Hematopoietic multipotent progenitor cell treated with erythropoietin and hydrocortisone succinate and interleukin-3 and kit ligand, for 8 days (in vitro differentiated cells): ENCODE data around the gene LTF.
"Not testable (repeated sequence)": the region's sequence is repeated elsewhere in the genome, so short reads cannot be mapped to it uniquely, and the experiment has no call there.

Experiments used
- DNase-seq: peaks from one replicate; pipeline ENCODE4 v3.0.0-alpha.2; 2015

LTF gene

DNA sequence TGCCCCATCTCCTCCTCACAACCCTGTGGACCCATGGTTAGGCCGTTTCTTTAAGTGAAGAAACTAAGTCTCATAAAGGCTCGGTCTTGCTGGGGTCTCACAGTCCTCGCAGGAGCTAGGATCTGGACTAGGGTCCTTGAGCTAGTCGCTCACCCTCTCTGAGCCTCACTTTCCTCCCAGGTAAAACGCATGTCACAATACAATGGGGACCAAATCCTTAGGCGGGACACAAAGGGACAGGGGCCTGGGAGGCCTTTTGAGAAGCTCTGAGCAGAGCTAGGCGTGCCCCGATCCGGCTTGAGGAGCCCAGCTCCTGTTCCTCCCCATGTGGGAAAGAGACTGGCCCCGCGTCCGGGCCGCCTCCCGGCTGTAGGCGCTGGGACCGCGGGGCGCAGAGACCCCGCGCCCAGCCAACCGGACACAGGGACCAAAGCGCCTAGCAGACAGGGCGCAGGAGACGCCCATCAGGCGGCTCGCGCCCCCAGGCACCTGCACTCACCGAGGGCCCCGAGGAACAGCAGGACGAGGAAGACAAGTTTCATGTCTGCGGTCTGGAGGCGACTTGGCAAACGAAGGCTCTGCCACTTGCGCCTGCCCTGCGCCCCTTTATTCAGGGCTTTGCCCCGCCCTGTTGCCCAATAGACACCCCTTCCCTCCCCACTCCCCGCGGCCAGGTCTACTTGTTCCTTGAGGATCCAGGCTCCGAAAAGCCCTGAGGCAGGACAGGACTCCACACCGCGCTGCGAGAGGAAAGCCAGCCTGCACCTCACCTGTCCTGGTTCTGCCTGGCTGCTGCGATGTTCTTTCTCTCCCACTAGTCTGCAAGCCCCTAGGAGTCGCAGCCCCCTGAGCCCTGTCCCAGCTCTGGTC is at the start of gene LTF:
Gene LTF (minus strand): TSS at position 580 of the 870 bp plus-strand sequence. CDS start 38 bp downstream, at position 542.
- DNase-seq = no peak

DNA sequence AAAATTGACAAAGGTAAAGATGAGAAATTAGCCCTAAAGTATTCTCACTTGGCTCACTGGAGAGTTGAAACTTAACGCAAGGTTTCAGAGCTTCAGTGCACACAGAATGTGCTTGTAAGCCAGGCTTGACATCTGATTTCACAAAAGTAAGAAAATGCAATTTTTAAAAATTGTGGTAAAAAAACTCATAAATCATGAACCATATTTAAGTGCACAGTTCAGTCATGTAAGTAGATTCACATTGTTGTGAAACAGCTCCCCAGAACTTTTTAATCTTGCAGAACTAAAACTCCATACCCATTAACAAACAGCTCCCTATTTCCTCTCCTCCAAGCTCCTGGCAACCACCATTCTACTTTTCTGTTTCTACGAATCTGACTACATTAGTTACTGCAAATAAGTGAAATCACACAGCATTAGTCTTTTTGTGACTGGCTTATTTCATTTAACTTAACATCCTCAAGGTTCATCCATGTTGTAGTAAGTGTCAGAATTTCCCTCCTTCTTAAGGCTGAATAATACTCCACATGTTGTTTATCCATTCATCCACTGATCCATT is 47.6 kb upstream of the LTF start:
- DNase-seq = no peak

DNA sequence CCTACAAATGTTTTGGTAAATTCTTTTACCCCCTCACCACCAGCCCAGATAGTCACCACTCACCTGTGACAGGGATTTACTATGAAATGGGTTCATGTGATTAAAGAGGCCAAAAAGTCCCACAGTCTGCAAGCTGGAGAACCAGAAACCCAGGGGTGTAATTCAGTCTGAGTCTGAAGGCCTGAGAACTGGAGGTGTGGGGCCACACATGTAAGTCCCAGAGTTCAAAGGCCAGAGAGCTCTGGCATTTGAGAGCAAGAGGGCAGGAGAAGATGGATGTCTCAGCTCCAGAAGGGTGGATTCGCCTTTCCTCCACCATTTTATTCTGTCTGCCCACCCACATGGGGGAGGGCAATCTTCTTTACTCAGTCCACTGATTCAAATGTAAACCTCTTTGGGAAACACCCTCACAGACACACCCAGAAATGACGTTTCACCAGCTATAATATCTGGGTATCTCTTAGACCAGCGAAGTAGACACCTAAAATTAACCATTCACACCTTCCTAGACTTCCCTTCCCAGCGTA is 45.0 kb upstream of the LTF start:
- DNase-seq = peak; percentile 49

DNA sequence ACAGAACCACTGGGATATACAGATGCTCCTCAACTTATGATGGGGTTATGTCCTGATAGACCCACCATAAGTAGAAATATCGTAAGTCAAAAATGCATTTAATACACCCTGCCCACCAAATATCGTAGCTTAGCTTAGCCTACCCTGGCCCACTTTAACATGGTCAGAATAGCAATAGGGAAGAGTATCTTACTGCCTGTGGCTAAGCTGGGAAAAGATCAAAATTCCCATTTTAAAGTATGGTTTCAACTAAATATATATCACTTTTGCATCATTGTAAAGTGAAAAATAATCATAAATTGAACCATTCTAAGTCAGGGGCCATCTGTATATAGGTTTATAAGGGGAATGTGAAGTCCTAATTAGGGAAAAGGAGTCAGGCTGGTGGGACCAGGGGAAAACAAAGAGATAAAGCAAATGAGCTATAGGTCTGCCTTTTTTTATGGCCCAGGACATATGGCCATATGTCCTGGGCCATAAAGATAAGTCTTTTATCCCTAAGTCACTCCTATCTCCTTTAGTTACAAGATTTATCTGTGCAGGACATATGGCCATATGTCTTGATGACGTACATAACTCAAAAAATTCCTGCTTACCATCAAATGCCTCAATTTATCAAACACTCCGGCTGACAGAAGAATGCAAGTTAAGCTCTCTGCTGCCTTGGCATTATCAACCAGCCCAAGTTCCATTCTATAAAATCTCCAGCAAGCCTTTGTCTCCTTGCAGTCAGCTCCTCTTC is 44.3 kb upstream of the LTF start:
- peak; percentile 92 for DNase-seq

DNA sequence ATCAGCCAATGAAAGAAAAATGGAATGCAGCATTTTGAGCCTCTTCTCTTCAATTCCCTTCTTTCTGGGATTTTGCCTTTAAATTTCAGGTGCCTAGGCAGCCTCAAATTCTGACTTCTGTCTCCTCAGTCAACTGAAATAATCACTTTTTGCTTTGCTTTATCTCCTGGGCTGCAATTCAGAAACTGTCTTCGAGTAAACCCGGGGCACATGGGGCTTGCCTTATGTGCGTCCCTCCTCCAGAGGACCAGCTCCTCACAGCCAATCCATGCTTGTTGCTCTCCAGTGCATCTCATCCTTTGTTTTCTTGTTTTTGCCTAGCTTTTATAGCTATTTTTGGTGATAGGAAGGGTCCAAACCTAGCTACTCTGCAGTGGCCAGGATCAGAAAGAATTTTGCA is 41.8 kb upstream of the LTF start:
- no peak for DNase-seq

DNA sequence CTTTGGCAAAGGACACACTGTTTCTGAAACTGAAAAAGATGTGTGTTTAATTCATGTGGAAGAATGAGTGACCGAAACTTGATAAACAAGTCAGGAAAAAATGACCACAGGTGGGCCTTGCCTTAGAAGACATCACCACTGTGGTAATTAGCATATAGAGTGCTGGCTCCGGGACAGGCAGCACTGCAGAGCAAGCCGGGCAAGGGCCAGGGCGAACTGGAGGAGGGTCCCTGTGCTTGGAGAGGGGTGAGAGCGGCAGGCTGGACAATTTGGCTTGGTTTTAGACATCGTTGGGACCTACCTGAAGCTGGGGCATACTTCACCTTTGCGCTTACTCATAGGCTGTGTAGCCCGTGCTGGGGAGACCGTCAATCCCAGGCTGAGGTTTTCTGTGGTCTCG is 41.2 kb upstream of the LTF start:
- no peak for DNase-seq

DNA sequence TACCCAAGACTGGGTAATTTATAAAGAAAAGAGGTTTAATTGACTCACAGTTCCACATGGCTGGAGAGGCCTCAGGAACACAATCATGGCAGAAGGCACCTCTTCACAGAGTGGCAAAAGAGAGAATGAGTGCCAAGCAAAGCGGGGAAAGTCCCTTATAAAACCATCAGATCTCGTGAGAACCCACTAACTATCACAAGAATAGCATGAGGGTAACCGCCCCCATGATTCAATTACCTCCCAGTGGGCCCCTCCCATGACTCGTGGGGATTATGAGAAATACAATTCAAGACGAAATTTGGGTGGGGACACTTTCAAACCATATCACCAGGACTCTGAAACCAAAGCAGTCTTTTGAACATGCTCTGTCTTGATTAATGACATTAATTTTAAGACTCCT is 40.1 kb upstream of the LTF start:
- DNase-seq = peak; percentile 81

DNA sequence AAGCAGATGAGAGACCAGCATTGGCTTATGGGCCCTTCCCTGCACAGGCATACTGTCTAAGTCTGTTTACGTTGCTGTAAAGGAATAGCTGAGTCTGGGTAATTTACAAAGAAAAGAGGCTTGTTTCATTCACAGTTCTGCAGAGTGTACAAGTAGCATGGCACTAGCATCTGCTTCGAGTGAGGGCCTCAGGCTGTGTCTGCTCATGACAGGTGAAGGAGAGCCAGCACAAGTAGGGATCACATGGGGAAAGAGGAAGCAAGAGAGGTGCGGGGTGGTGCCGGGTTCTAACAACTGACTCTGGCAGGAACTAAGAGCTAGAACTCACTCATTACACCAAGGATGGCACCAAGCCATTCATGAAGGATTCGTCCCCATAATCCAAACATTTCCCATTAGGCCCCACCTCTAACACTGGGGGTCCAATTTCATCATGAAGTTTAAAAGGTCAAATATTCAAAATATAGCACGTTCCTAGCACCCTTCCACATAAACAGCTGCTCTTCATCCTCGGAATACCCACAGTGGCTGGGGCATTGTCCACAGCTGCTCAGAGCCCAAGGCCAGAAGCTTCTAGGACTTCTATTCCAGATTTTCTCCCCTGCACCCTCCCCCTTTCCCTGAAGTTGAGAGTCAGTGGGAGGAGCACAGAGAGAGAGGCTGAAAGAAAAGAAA is 38.6 kb upstream of the LTF start:
- DNase-seq = no peak

DNA sequence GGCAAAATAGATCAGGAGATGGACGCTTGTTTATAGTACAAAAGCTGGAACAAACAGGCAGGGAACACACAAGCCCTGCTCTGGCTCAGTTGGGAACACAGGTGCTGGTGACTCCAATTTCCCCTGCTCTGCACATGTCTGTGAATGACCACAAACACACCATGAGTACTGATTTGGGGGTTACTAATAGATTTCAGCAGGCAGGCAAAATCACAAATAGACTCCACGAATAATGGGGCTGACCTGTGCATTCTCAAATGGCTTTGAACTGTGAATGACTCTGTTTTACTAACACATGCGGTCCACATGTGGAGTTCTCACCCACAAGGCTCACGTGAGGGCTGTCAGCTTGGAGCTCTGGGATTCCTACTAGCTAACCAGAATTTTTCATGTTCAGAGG is 37.0 kb upstream of the LTF start:
- DNase-seq = no peak

DNA sequence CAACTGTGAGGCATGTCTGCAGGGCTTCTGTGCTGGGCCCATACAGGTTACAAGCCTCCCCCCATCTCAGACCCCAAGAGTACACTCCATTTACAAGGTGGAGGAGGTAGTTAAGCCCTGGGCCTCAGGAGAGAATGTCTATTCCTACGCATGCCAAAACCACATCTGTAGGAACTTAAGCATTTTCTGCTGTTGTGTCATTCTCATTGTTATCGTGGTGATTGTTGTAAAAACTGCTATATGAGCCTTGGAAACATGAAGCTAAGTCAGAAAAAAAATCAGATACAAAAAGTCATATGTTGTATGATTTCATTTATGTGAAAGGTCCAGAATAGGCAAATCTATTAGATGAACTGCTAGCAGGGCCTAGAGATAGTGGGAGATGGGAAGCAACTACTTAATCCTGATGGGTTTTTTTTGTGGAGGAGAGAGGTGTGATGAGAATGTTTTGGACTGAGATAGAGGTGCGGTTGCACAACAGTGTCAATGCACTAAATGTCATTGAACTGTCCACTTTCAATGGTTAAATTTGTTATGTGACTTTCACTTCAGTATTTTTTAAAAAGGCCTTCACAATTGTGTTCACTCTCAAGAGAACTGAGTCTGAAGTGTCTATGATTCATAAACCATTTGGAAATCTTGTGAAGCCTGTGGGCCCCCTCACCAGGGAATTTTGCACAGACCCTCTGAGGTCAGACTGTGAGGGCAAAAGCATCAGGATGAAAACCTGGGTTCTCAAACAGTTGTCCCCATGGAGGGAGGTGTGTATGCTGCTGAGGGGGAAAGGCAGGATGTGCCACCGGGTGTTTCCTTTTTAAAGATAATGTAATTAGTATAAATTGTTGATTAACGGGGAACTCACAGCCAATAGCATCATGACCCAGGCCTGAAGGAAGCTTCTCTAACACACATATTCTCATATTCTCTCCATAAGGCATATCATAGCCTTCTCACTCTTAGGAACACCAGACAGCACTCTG is 36.2 kb upstream of the LTF start:
- DNase-seq = no peak

DNA sequence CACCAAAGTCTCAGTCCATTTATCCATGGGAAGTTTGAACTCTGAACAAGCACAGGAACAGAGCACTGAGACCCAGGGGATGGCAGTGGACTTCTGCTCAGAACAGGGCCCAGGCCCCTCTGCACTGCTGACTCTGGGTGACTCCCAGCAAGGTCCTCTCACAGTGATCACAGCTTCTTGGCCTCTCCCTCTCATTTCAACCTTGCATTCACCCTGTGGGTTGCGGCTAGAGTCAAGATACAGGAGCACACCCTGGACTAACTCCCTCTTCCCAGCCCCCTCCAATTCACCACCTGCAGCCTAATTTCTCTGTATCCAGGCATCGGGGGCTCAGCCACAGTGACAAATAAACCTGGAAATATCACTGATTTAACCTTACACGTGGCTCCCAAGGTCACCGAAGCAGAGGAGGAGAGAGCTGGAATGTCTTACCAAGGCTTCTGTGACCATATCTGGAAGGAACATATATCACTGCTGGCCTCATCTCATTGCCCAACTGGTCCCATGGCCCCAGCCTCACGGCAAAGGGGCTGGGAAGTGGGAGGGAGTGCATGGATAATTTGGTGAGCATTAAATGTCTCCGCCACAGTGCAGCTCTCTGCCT is 34.3 kb upstream of the LTF start:
- DNase-seq = no peak

DNA sequence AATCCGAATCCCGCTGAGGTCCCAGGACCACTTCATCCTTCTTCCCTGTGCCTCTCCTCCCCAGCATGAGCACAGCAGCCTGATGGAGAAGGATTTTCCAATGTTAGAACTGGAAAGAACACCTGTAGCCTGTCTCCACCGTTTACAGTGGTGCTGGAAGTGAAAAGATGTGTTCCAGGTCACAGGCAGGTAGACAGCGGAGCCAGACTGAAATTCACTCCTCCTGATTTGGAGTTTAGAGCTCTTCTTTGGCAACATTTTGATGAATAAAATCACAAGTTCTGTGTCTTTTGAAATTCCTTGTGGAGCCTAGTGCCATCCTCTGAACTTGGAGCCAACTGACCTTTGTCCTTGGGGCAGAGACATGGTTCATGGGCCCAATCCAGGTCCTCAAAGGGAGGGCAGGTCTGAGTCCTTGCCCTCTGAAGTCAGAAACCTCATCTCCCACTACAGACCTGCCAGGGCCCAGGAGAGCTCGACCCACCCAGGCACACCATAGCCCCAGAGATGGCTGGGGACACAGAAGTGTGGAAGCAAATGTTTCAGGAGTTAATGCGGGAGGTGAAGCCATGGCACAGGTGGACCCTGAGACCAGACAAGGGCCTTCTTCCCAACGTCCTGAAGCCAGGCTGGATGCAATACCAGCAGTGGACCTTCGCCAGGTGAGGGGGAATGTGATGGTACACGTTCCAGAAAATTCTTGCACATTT is 33.0 kb upstream of the LTF start, which contains the start of gene RTP3:
Gene RTP3 (plus strand): TSS at position 421 of the 710 bp plus-strand sequence. CDS start 87 bp downstream, at position 508.
- no peak for DNase-seq

DNA sequence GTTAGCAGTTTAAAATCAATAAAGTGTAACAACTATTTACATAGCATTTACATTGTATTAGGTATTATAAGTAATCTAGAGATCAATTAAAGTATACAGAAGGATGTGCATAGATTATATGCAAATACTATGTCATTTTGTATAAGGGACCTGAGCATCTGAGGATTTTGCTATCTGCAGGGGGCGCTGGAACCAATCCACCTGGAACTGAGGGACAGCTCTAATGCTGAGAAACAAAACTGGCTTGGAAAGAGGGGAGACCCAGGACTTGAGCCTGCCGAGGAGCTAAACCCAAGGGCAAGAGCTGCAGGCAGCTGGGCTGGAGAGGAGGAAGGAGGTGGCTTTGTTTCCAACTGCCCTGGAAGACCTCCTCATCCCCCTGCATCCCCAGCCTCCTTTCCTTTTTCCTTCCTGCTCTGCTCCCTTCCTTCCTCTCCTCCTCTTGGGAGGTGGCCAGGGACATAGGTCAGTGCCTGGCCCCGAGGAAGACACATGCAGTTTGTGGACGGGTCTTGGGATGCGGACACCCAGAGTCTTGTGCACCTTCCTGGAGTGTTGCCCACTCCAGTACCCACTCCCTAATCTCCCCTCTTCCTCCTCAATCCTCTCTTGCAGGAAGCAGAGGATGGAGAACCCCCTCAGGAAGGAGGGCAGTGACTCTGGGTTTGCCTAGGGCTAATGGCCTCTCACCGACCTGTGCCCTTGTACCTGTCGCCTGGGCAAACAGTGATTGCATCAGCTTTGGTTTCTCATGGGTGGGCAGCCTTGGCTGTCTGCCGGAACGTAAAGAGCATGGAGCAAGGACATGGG is 32.2 kb upstream of the LTF start:
- DNase-seq = peak; percentile 80

DNA sequence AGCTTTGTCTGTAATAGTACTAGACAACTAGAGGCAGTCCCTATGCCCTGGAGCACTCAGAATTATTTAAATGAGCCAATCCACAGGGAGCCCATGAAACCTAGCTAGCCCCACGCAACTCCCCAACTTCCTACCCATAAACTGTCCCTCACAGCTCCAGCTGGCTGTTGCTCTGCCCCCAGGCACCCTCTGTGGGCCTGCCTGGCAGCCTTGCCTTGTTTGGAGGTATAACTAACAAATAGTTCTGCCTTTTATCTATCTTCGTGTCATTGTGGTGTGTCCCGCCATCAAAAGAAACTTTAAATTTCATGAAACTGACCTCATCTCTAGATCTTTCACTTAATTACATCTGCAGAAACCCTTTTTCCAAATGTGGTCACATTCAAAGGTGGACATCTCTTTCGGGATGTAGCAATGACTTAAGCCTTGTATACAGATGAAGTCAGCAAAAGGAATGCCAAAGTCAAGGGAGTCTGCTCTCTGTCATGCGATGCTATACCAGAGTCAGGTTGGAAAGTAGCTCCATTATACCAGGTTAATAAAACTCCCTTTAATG is 31.3 kb upstream of the LTF start:
- DNase-seq = no peak

DNA sequence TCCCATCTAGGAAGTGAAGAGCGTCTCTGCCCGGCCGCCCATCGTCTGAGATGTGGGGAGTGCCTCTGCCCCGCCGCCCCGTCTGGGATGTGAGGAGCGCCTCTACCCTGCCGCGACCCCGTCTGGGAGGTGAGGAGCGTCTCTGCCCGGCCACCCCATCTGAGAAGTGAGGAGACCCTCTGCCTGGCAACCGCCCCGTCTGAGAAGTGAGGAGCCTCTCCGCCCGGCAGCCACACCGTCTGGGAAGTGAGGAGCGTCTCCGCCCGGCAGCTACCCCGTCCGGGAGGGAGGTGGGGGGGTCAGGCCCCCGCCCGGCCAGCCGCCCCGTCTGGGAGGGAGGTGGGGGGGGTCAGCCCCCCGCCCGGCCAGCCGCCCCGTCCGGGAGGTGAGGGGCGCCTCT is 29.8 kb upstream of the LTF start:
- not testable (repeated sequence) for DNase-seq

DNA sequence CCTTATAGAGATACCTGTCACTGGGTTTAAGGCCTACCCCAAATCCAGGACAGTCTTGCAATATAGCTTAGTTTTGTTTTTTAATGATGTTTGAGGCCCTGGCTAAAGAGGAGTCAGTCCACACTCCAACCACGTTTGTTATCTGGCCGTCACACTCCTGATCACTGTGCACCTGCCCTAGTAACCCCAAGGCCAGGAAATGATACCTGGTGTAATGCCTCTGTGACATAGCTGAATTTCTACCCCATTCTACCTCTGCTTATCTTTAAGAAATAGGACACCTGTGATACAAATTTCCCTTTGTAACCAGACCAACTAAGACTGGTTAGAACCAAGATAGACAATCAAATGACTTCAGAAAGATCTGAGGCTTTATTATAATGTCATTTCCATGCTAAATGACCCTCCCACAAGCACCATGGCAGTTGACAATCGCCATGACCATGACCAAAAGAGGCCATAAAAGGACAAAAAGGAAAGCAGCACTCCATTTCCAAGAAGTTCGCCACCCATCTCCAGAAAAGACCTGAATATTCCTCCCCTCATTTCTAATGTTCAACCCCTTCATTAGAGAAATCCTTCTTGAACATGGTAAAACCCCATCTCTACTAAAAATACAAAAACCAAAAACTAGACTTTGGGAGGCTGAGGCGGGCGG is 28.3 kb upstream of the LTF start:
- DNase-seq = peak; percentile 34

DNA sequence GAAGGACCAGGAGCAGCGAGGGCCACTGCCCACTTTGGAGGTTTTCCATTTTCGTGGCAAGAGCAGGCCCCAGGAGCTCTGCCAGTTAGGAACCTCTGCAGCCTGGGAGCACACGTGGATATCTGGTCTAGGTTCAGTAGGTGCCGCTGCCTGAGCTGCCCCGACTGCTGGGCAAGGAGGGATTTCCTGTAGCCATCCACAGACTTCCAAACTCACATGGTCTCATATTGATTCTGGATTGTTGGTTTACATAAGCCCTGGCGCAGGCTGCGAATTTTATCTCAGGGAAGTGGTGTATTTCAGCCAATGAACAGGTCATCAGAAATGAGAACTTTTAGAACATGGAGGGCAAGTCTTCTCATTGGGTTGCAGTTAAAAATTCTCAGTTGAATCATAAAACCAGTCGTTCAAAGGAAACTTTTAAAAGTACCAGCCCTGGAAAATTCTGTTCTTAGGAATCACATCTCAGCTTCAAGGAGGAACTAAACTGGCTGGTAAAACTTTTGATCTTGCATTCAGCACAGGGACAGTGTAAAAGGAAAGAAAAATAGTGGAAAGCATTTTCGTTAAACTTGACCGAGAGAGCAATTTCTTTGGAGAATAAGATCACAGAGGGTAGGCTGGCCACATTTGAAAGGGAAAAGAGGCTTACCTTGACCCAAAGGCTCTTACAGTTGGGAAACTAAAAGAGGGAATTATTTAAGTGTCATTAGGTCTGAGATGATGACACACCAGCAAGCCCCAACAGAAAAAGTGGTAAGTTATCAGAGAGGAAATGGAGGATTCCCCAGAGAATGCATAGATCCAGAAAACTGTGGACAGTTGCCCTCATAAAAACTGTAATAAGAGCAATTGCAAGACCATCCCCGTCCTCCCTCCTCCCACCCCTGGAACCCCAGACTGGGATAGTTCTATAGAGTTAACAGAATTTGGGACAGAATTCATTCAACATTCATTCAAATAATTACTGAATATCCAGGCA is 26.7 kb upstream of the LTF start:
- DNase-seq = no peak
